ENCODE data around the gene KSR1. TPM values are rescaled to one million over a fixed set of nuclear protein-coding genes. Genes with fewer than 3 reads are reported as not detected.

Gene KSR1
- total RNA-seq, 1 experiment from 2014 or later: 88.9 TPM

DNA sequence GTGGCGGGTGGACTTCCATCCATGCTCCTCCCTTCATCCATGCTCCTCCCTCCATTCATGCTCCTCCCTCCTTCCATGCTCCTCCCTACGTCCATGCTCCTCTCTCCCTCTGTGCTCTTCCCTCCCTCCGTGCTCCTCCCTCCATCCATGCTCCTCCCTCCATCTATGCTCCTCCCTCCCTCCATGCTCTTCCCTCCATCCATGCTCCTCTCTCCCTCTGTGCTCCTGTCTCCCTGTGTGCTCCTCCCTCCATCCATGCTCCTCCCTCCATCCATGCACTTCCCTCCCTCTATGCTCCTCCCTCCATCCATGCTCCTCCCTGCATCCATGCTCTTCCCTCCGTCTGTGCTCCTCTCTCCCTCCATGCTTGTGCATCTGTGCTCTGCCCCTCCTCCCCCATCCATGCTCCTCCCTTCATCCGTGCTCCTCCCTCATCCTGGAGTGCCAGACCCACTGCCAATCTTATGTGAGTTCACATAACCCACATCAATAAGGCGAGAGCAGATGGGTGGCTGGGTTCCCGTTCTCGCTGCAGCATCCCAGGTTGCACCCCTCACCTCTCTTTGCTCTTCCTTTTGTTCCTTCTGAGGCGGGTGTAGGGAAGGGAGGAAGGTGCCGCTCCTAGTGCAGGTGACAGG is 22.8 kb downstream of the KSR1 start:
- Mint-ChIP-seq H3K27ac (ENCODE audit: unreplicated experiment) (no peak overlapping the region), H3K36me3 (ENCODE audit: insufficient read depth, unreplicated experiment) (no peaks in the 10 kb centered on the region), H3K4me1 (ENCODE audit: low read depth, unreplicated experiment) (no peaks in the 10 kb centered on the region), H3K27me3 (ENCODE audit: insufficient read depth, unreplicated experiment) (no peaks in the 10 kb centered on the region), H3K4me3 (ENCODE audit: unreplicated experiment) (no peak overlapping the region), H3K9me3 (ENCODE audit: unreplicated experiment) (no peaks in the 10 kb centered on the region)
- ChIA-PET POLR2A (no interaction called here), CTCF (interaction anchor here (0.7 kb wide), 1 partner anchor 111 kb away, joined by 3 read pairs; no protein-coding TSS in a partner anchor)
- intact Hi-C loops (cut with micrococcal nuclease; ENCODE audit: unreplicated experiment): no loop called here
- BruUV-seq (replicated peaks): no TSS peak
- no peaks in the 10 kb centered on the region for H3K27me3 ChIP-seq (replicated peaks; ENCODE audit: control insufficient read depth, insufficient read depth, low read length)
- no peak for DNase-seq
- TF ChIP-seq, protein P1, sequence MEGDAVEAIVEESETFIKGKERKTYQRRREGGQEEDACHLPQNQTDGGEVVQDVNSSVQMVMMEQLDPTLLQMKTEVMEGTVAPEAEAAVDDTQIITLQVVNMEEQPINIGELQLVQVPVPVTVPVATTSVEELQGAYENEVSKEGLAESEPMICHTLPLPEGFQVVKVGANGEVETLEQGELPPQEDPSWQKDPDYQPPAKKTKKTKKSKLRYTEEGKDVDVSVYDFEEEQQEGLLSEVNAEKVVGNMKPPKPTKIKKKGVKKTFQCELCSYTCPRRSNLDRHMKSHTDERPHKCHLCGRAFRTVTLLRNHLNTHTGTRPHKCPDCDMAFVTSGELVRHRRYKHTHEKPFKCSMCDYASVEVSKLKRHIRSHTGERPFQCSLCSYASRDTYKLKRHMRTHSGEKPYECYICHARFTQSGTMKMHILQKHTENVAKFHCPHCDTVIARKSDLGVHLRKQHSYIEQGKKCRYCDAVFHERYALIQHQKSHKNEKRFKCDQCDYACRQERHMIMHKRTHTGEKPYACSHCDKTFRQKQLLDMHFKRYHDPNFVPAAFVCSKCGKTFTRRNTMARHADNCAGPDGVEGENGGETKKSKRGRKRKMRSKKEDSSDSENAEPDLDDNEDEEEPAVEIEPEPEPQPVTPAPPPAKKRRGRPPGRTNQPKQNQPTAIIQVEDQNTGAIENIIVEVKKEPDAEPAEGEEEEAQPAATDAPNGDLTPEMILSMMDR (IDR thresholded peaks at IDR 0.05; ENCODE audit: insufficient read depth in 1 of 2, low read depth in 1 of 2, low read length in 1 of 2, severe bottlenecking in 1 of 2, unreplicated experiment in 1 of 2): no peak
- no peaks in the 10 kb centered on the region for H3K4me1 ChIP-seq
- no peak overlapping the region for H3K4me3 ChIP-seq (ENCODE audit: low read depth, low read length)
- no peaks in the 10 kb centered on the region for H3K9me3 ChIP-seq
- no peaks in the 10 kb centered on the region for H3K36me3 ChIP-seq (ENCODE audit: control insufficient read depth, insufficient read depth, low read length)

DNA sequence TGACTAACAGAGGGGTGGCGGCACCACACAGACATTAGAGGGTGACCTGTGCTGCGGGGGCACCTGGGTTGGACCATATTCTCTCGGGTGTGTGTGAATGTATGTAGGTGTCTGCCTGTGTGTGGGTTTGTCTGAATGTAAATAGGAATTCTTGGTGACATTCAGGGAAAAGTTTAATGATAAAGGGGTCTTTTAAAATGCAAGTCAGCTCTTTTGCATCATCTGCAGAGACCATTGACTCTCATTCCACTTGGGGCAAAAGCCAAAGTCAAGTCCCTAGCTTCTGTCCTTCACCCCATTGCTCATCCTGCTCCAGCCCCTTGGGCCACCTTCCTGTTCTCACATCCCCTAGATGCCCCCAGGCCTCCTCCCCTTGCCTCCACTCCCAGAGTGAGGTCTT is 23.6 kb downstream of the KSR1 start:
- Mint-ChIP-seq H3K27ac (ENCODE audit: unreplicated experiment) (no peak overlapping the region), H3K4me1 (ENCODE audit: low read depth, unreplicated experiment) (no peaks in the 10 kb centered on the region), H3K4me3 (ENCODE audit: unreplicated experiment) (no peak overlapping the region), H3K27me3 (ENCODE audit: insufficient read depth, unreplicated experiment) (no peaks in the 10 kb centered on the region), H3K9me3 (ENCODE audit: unreplicated experiment) (no peaks in the 10 kb centered on the region), H3K36me3 (ENCODE audit: insufficient read depth, unreplicated experiment) (no peaks in the 10 kb centered on the region)
- Histone ChIP-seq H3K4me3 (ENCODE audit: low read depth, low read length) (no peak overlapping the region), H3K36me3 (ENCODE audit: control insufficient read depth, insufficient read depth, low read length) (no peaks in the 10 kb centered on the region), H3K4me1 (no peaks in the 10 kb centered on the region), H3K27me3 (replicated peaks; ENCODE audit: control insufficient read depth, insufficient read depth, low read length) (no peaks in the 10 kb centered on the region), H3K9me3 (no peaks in the 10 kb centered on the region)
- no peak for DNase-seq
- POLR2A ChIA-PET: no interaction called here
- TF ChIP-seq, protein P1 (IDR thresholded peaks at IDR 0.05; ENCODE audit: insufficient read depth in 1 of 2, low read depth in 1 of 2, low read length in 1 of 2, severe bottlenecking in 1 of 2, unreplicated experiment in 1 of 2): no peak
- BruUV-seq (replicated peaks): no TSS peak
- CTCF ChIA-PET: interaction anchor here (0.7 kb wide), 1 partner anchor 110 kb away, joined by 3 read pairs; no protein-coding TSS in a partner anchor
- intact Hi-C loops (cut with micrococcal nuclease; ENCODE audit: unreplicated experiment): no loop called here

DNA sequence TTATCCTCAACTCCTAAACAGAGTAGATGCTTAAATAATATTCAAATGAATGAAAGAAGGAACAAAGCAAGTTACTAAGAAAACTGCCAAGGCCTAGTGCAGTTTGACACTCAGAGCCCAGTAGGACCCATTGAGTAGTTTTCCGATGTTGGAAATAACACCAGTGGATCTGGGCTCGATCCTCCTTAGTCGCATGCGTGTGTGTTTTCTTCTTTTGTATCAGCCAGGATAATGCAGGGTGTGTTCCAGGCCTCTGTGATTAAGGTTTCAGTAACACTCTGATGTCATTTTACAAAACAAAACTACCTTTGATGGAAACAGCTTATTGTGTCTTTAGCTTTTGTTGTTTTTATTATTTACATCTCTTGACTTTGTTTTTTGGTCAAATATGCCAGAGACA is 24.5 kb downstream of the KSR1 start:
- no peak for DNase-seq
- no peaks in the 10 kb centered on the region for H3K4me1 ChIP-seq
- H3K36me3 ChIP-seq (ENCODE audit: control insufficient read depth, insufficient read depth, low read length): no peaks in the 10 kb centered on the region
- H3K36me3 Mint-ChIP-seq (ENCODE audit: insufficient read depth, unreplicated experiment): no peaks in the 10 kb centered on the region
- H3K9me3 ChIP-seq: no peaks in the 10 kb centered on the region
- H3K4me3 ChIP-seq (ENCODE audit: low read depth, low read length): no peak overlapping the region
- TF ChIP-seq, protein P1 (IDR thresholded peaks at IDR 0.05; ENCODE audit: insufficient read depth in 1 of 2, low read depth in 1 of 2, low read length in 1 of 2, severe bottlenecking in 1 of 2, unreplicated experiment in 1 of 2): no peak
- H3K27ac Mint-ChIP-seq (ENCODE audit: unreplicated experiment): no peak overlapping the region
- no TSS peak for BruUV-seq (replicated peaks)
- no peaks in the 10 kb centered on the region for H3K9me3 Mint-ChIP-seq (ENCODE audit: unreplicated experiment)
- CTCF ChIA-PET: interaction anchor here (0.5 kb wide), 1 partner anchor 18 kb away, joined by 3 read pairs; no protein-coding TSS in a partner anchor
- H3K4me1 Mint-ChIP-seq (ENCODE audit: low read depth, unreplicated experiment): no peaks in the 10 kb centered on the region
- H3K4me3 Mint-ChIP-seq (ENCODE audit: unreplicated experiment): no peak overlapping the region
- no peaks in the 10 kb centered on the region for H3K27me3 Mint-ChIP-seq (ENCODE audit: insufficient read depth, unreplicated experiment)
- no peaks in the 10 kb centered on the region for H3K27me3 ChIP-seq (replicated peaks; ENCODE audit: control insufficient read depth, insufficient read depth, low read length)
- POLR2A ChIA-PET: no interaction called here
- intact Hi-C loops (cut with micrococcal nuclease; ENCODE audit: unreplicated experiment): no loop called here

Measured in Caco-2 (cell line).